Esophagus squamous epithelium (tissue), 5 donors: ENCODE data around the gene ITPKB. TPM values are rescaled to one million over a fixed set of nuclear protein-coding genes. Genes with fewer than 3 reads are reported as not detected.

Experiments used
- DNase-seq: peaks from one replicate; lab custom pipeline; 2025; lab: John Stamatoyannopoulos, UW
- H3K27ac ChIP-seq, 4 donors: fragments of 200-600 bp; sonication (generic); one replicate each; pipeline ENCODE4 v1.5.1; 2016 to 2019; ENCODE audit warnings: mild to moderate bottlenecking in 1 of 4
- H3K27me3 ChIP-seq, 4 donors: fragments of 200-600 bp; sonication (generic); 1 replicate in 3 of 4; 2 replicates in 1 of 4; pipeline versions ENCODE4 v1.5.1 to v1.6.0; 2017 to 2021; ENCODE audit warnings: antibody characterized with exemption in 1 of 4
- H3K36me3 ChIP-seq, 3 donors: fragments of 200-600 bp; sonication (generic); one replicate each; pipeline ENCODE4 v1.5.1; 2016 to 2019
- H3K4me1 ChIP-seq, 3 donors: fragments of 200-600 bp; sonication (generic); one replicate each; pipeline ENCODE4 v1.5.1; 2017 to 2019
- H3K4me3 ChIP-seq, 4 donors: fragments of 200-600 bp; sonication (generic); 1 replicate in 3 of 4; 2 replicates in 1 of 4; pipeline ENCODE4 v1.5.1; 2016 to 2019; ENCODE audit warnings: mild to moderate bottlenecking in 2 of 4, moderate library complexity in 1 of 4
- H3K9me3 ChIP-seq, 3 donors: fragments of 200-600 bp; sonication (generic); one replicate each; pipeline ENCODE4 v1.5.1; 2016 to 2019
- POLR2A ChIP-seq, 4 donors: fragments of 450-650 bp; IDR thresholded peaks; one replicate each; pipeline ENCODE4 v1.6.1; 2017; ENCODE audit warnings: antibody characterized with exemption in 4 of 4, mild to moderate bottlenecking in 4 of 4, moderate library complexity in 3 of 4
- WGBS, 2 donors: methylation state at CpG; one replicate each; pipeline ENCODE4 v1.1.5; 2018; 5-methylcytosine and 5-hydroxymethylcytosine counted together
- intact Hi-C: fragments of 100-400 bp; cut with DNase I; formaldehyde crosslinking; loops from one replicate; pipeline ENCODE4 v1.15.0; 2022
- total RNA-seq, 4 donors: library from RNA; depleted of rRNA; stranded (reverse); fragments of >200 nt; gene quantifications; one replicate each; pipeline ENCODE4 v1.1.0, GENCODE V29; 2016
- TF ChIP-seq, protein P1 (sequence below), 6 experiments: fragments of 450-650 bp in 4 of 6; fragments of 200-600 bp in 2 of 6; sonication (generic) in 2 of 6; IDR thresholded peaks; one replicate each; pipeline ENCODE4 v1.5.1; 2016 to 2019; ENCODE audit warnings: antibody characterized with exemption in 6 of 6, mild to moderate bottlenecking in 4 of 6, moderate library complexity in 4 of 6
- donor health status: DM: yes; HTN: yes; CAD: no.

The ITPKB gene
- total RNA-seq, 4 donors from 2014 or later: 10.7 to 22.3 (median 15.9) TPM

DNA sequence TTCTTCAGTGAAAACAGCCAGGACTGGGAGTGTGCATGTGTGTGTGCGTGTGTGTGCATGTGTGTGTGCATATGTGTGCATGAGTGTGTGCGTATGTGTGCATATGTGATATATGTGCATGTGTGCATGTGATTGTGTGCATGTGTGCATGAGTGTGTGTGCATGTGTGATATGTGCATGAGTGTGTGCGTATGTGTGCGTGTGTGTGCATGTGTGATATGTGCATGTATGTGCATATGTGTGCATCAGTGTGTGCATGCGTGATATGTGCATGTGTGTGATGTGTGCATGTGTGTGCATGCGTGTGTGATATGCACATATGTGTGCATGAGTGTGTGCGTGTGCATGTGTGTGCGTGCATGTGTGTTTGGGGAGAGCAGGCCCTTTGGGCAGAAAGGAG, 89.8 kb downstream of the ITPKB start:
- Histone ChIP-seq H3K9me3 (no peaks in the 10 kb centered on the region), H3K4me3 (no peak overlapping the region), H3K36me3 (peaks cover 21 to 41% (median 21%) of the 10 kb centered on the region in 3 donors), H3K27me3 (no peaks in the 10 kb centered on the region), H3K4me1 (peaks cover 18 to 49% (median 28%) of the 10 kb centered on the region in 3 donors), H3K27ac (no peak overlapping the region)
- intact Hi-C loops: loop anchor here (10.0 kb wide), 1 partner anchor 86 kb away; the partner anchor contains the start of gene ITPKB
- no peak for DNase-seq
- WGBS, 2 donors: 80 to 82% methylated on average over 7 to 8 of the region's 8 CpGs
- no peak for TF ChIP-seq POLR2A (IDR thresholded peaks at IDR 0.05)
- TF ChIP-seq, protein P1, sequence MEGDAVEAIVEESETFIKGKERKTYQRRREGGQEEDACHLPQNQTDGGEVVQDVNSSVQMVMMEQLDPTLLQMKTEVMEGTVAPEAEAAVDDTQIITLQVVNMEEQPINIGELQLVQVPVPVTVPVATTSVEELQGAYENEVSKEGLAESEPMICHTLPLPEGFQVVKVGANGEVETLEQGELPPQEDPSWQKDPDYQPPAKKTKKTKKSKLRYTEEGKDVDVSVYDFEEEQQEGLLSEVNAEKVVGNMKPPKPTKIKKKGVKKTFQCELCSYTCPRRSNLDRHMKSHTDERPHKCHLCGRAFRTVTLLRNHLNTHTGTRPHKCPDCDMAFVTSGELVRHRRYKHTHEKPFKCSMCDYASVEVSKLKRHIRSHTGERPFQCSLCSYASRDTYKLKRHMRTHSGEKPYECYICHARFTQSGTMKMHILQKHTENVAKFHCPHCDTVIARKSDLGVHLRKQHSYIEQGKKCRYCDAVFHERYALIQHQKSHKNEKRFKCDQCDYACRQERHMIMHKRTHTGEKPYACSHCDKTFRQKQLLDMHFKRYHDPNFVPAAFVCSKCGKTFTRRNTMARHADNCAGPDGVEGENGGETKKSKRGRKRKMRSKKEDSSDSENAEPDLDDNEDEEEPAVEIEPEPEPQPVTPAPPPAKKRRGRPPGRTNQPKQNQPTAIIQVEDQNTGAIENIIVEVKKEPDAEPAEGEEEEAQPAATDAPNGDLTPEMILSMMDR (IDR thresholded peaks at IDR 0.05): no peak

DNA sequence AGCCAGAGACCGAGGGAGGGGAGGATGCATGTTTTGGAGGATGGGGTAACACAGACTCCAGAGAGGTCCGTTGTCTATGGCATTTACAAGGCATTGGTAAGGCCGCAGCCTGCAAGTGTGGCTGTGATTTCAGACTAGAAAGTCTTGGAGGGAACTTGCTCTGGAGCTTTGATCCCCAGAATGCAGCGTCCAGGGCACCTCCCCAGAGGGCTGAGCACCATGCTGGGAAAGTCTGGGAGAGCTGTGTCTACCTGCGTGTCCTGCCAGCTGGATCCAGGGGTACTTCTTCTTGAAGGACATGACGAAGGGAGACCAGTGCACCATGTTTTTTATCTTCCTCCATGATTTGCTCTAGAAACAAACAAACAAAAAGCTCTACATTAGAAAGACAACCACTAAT, 90.7 kb downstream of the ITPKB start:
- peaks cover 21 to 46% (median 21%) of the 10 kb centered on the region in 3 donors for H3K36me3 ChIP-seq
- TF ChIP-seq, protein P1 (IDR thresholded peaks at IDR 0.05): no peak
- no peak for TF ChIP-seq POLR2A (IDR thresholded peaks at IDR 0.05)
- no peaks in the 10 kb centered on the region for H3K27me3 ChIP-seq
- no peak overlapping the region for H3K4me3 ChIP-seq
- intact Hi-C loops: loop anchor here (10.0 kb wide), 1 partner anchor 86 kb away; the partner anchor contains the start of gene ITPKB
- no peak for DNase-seq
- H3K4me1 ChIP-seq: peaks cover 22 to 49% (median 36%) of the 10 kb centered on the region in 3 donors
- no peaks in the 10 kb centered on the region for H3K9me3 ChIP-seq
- H3K27ac ChIP-seq: no peak overlapping the region
- 89% methylated on average over 5 to 6 of the region's 6 CpGs for WGBS, 2 donors

DNA sequence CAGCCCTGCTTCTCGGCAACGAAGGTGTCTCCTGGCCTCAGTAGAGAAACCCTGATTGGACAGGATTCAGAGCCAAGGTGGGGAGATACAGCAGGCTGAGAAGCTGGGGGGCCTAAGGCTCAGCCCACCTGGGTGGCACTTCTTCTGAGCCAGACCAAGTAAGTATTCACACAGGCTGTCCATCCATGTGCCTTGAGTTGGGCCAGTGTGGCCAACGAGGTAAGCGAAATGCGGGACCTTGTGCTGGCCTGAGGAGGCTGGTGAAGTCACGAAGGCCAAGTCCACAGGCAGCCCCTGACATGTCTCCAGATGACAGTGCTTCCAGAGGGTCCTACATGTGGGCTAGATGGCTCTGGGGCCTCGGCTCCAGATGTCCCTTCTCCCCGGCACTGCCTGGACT, 91.4 kb downstream of the ITPKB start:
- peak overlapping the region in 3 of 4 donors; percentile 72 to 82 (median 75) for H3K27ac ChIP-seq
- peaks cover 21 to 46% (median 21%) of the 10 kb centered on the region in 3 donors for H3K36me3 ChIP-seq
- WGBS, 2 donors: 93 to 100% methylated on average over 1 to 6 of the region's 8 CpGs
- intact Hi-C loops: loop anchor here (10.0 kb wide), 1 partner anchor 87 kb away; the partner anchor contains the start of gene ITPKB
- no peak for DNase-seq
- H3K27me3 ChIP-seq: no peaks in the 10 kb centered on the region
- TF ChIP-seq, protein P1 (IDR thresholded peaks at IDR 0.05): no peak
- TF ChIP-seq POLR2A (IDR thresholded peaks at IDR 0.05): no peak
- no peaks in the 10 kb centered on the region for H3K9me3 ChIP-seq
- no peak overlapping the region for H3K4me3 ChIP-seq
- peaks cover 22 to 51% (median 43%) of the 10 kb centered on the region in 3 donors for H3K4me1 ChIP-seq

DNA sequence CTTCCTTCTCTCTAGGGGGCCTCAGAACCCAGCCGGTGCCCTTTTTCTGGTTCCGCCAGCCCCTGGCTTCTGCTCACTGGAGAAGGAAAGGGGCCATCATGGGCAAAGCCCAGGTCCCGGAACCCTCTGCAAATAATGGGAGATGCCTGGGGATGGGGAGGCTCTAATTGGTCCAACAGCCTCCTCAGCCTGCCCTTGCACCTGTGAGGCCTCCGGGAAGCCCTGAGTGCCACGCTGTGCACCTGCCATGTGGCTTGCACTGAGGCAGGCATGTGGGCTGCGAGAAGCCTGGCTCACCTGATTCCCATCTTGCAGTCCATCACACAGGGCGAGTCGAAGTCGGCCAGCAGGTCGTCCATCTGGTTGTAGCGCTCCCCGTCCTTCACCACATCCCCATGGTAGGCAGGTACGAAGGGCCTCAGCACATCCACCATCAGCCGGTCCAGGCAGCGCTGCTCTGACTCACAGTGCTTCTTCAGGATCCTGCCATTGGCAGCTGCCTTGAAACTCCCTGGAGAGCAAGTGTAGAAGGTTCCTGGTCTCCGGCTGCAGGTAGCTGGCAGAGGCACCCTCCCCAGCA, 92.1 kb downstream of the ITPKB start:
- no peak for DNase-seq
- peaks cover 21 to 54% (median 21%) of the 10 kb centered on the region in 3 donors for H3K36me3 ChIP-seq
- intact Hi-C loops: loop anchor here (10.0 kb wide), 1 partner anchor 88 kb away; the partner anchor contains the start of gene ITPKB
- no peaks in the 10 kb centered on the region for H3K27me3 ChIP-seq
- TF ChIP-seq, protein P1 (IDR thresholded peaks at IDR 0.05): no peak
- TF ChIP-seq POLR2A (IDR thresholded peaks at IDR 0.05): no peak
- H3K4me1 ChIP-seq: peaks cover 22 to 50% (median 47%) of the 10 kb centered on the region in 3 donors
- no peaks in the 10 kb centered on the region for H3K9me3 ChIP-seq
- peak overlapping the region in 3 of 4 donors; percentile 72 to 82 (median 75) for H3K27ac ChIP-seq
- no peak overlapping the region for H3K4me3 ChIP-seq
- WGBS, 2 donors: 85 to 100% methylated on average over 3 to 8 of the region's 16 CpGs
